Occipital lobe (tissue), 2 donors: ENCODE results near the gene GPR78. TPM values are rescaled to one million over a fixed set of nuclear protein-coding genes. Genes with fewer than 3 reads are reported as not detected.

Experiments used
- DNase-seq: peaks from one replicate; lab custom pipeline; 2025; lab: John Stamatoyannopoulos, UW
- total RNA-seq: library from RNA; depleted of rRNA; stranded (reverse); fragments of >200 nt; gene quantifications from one replicate; pipeline ENCODE4 v1.2.3, GENCODE V29; 2014

Gene GPR78
- total RNA-seq, 1 donor from 2014 or later: not detected

DNA sequence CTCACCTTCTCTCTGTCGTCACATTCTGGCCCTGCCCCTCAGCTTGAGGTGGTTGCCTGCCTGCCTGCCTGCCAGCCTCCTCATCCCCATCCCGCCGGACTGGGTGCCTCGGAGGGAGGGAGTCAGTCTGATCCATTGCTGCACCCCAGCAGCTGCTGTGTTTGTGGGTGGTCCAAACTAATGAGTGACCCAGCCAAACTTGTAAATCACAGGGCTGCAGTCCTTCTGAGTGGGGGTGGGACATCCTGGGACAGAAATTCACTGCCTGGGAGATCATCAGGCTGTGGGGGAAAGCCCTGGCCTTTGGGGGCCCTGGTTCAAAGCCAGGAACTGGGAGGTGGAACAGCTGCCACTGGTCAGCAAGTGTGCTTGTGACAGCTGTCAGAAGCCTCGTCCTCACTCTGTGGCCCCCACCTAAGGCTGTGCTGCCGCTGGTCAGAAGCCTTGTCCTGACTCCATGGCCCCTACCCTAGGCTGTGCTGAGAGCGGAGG is 5.6 kb downstream of the GPR78 start:
- DNase-seq: no peak

DNA sequence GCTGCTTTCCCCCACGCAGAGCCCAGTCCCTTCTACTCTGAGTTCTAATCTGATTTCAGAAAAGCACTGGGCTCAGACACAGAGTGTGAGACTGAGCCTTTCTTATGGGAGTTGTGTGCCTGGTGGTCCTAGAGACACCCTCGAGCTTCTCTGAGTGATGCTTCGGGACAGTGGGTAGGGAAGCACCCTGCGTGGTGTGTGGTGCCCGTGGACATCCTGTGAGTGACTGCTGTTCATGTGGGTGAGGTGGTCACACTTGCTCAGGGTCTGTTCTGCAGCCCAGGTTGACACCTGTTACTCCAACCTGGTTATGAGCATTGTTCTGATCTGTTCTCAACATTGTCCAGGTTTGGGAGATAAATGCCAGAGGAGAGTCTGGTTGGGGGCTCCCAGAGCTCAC is 6.1 kb downstream of the GPR78 start:
- DNase-seq: no peak

DNA sequence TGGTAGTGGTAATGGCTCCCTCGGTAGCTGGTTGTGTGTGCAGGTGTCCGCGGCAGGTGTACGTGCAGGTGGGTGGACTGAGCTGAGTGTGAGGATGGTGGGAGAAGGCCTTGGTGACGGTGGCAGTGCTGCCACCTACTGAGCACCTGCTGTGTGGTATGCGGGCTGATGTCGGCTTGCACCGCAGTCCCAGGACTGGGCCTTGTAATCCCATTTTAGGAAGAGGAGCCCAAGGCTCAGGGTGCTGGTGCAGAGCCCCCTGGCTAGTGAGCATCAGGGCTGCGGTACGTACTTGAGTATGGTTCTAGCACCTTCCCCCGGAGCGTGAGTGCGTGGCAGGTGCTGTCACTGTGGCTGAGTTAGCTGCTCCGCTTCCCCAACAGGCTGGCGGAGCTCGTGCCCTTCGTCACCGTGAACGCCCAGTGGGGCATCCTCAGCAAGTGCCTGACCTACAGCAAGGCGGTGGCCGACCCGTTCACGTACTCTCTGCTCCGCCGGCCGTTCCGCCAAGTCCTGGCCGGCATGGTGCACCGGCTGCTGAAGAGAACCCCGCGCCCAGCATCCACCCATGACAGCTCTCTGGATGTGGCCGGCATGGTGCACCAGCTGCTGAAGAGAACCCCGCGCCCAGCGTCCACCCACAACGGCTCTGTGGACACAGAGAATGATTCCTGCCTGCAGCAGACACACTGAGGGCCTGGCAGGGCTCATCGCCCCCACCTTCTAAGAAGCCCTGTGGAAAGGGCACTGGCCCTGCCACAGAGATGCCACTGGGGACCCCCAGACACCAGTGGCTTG is 6.7 kb downstream of the GPR78 start:
- DNase-seq: no peak

DNA sequence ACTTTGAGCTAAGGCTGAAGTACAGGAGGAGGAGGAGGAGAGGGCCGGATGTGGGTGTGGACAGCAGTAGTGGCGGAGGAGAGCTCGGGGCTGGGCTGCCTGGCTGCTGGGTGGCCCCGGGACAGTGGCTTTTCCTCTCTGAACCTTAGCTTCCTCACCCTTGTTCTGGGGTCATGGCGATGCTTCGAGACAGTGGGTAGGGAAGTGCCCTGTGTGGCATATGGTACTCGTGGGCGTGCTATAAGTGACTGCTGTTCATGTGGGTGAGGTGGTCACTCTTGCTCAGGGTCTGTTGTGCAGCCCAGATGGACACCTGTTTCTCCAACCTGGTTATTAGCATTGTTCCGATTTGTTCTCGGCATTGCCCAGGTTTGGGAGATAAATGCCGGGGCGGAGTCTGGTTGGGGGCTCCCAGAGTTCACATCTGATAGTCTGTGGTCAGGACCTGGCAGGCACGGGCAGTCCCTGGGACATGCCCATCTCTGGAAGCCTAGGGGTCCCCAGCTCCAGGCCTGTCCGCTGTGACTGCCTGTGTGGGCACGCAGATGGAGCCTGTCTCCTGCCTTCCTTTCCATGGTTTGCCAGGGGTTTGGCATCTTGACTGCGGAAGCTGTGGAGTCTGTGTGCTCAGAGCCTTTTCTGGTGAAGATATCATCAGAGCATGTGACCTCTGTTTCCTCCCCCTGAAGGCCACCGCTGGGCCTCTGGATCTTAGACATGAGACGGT is 7.4 kb downstream of the GPR78 start:
- no peak for DNase-seq

DNA sequence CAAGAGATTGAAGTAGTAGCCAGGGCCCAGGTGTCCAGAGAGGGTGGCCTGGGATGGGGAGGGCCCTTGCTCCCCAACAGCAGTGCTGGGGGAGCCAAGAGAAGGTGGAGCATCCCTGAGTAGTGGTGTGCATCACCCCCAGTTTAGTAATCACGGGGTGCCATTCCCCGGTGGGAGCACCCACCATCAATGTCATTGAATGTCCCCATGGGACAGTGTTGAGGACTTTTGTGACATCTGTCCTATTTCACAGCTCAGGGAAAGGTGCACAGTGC is 7.9 kb downstream of the GPR78 start:
- no peak for DNase-seq

DNA sequence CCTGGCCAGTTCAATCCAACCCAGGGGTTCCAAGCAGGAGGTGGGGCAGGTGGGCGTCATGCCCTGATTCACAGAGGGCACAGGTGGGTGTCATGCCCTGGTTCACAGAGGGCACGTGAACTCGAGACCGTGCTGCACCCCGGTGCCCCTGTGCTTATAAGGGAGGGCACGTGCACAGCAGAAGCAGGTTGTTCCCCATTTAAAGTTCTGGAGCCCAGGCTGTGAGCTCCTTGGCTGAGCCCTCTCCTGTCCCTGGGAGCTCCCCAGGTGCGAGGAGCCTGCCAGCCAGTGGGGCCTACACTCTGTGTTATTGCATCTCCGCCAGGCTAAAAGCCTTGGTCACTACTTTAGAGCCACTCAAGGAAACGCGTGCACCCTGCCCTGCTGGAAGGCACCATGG is 9.1 kb downstream of the GPR78 start:
- no peak for DNase-seq

DNA sequence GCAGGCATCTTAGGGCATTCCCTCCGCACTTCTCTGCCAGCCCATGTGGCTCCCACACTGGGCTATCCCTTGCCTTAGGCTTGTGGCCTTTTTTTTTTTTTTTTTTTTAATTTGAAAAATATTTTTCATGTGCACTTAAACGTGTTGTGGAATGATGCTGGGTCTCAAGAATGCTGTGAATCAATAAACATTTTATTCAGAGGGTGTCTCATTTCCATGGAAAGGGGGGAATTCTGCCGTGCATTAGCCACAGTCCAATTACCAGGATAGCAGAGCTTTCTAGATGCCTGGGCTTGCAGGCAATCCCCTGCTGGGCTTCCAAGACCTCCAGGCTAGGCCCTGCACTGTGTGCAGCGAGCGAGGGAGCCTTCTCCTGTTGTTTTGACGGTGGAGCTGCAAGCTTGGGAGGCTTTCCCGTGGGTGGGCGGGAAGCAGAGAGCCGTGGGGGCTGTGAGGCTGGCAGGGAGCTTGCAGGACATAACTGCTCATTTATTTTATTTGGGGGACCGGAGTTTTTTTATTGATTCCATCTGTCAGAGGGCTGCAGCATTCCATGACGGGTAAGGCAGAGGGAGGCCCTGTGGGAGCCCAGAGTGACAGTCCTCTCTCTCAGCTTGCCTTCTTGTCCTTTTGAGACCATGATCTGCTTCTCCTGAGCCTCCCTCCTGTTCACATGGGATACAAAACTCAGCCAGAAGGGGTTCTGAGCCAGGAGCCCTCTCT is 9.8 kb downstream of the GPR78 start:
- peak; percentile 15 for DNase-seq

DNA sequence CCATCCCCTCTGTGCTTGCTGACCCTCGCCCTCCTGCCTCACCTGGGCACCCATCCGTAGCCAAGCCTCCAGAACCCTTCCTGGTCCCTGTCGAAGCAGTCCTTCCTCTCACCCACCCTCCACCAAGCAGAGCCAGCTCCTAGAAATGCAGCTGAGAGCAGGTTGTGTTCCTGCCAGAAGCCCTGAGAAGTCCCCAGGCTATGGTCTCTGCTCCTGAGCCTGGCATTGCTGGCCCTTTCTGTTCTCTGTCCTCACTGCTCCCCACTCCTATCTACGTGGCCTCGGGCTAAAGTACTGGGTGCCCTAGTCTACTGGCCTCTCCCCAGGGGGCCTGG is 10.3 kb downstream of the GPR78 start:
- no peak for DNase-seq

DNA sequence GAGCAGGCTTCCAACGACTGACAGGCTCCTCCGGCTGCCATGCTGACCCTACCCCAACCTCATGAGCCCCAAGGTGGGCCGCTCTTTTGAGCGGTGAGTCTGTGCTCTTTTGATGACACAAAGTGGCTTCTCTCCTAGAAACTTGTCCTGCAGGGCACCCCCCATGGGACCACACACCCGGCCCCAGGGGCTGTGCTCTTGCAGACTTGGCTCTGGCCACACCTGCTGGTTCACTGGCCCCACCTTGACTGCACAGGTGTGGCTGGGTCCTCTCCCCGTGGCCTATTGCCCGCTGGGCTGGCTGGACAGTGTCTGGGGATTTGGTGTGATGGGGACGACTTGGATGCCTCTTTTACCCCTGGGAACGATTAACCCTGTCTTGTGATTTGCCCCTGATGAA is 10.9 kb downstream of the GPR78 start:
- DNase-seq: no peak

DNA sequence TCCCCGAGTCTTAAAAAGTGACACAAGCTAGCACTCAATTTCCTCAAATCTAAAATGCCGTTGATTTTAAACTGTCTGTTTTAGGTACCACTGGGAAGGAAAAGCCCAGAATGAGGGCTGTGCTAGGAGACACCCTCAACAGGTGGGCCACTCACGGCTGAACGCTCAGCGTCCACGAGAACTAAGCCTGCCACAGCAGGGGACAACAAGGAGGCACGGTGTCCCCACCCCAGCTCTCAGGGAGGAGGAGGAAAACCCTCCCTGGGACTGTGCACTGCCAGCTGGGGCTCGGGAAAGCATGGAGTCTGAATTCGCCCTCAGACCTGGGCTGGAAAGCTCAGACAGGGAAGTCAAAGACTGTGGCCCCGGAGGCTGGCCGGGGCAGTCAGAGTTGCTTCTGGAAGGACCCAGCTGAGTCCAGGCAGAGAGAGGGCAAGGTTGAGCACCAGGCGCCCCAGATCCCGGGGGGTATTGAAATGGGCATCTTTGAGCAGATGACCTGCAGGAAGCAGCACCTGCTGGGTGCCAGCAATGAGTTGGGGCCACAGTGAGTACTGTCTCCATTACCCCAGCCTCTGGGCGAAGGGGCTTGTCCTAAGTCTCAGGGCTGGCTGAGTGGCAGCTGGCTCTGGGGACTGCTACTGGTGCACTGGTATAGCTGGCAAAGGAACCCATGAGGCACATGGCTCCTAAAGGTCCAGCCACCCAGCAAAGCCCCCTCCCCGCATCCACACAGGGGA is 11.6 kb downstream of the GPR78 start:
- no peak for DNase-seq

DNA sequence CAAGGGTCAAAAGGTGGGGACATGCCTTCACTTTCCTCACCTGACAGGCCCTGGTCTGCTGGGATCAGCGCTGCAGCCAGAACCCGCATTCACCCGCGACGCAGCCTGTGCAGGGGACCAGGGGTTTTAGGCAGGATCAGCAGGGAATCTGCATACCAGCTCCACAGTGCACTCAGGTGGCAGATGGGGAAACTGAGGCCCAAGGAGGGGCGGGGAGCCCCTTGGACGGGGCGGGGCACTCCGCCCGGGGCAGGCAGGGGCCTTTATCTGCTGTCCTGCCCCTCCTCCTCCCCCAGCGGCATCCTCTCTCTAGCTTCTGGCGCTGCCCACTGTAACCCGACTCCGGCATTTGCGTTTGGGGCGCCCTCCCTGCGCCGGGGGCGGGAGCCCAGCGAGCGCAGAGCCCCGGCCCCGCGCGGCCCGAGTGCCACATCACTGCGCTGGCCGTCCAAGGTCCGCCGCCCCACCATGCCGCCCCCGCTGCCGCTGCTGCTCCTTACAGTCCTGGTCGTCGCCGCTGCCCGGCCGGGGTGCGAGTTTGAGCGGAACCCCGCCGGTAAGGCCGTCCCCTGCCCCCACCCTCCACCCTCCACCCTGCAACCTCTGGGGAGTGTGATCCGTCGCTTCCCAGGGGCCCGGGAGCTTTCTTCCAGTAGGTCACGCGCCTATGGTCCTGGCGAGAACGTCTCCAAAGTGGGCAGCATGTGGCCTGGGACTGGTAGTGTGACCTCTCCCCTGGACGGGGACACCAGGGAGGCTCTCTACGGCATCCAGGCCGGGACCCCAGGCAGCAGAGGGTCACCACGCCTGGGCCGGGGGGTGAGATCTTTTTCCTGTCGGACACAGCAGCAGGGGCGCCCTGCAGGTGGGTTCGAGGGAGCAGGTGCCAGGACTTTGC is 12.4 kb downstream of the GPR78 start, which contains the start of gene CPZ:
CPZ (plus strand) TSS at position 400 of the 898 bp plus-strand sequence; CDS start at position 469, 69 bp downstream.
- DNase-seq: no peak

DNA sequence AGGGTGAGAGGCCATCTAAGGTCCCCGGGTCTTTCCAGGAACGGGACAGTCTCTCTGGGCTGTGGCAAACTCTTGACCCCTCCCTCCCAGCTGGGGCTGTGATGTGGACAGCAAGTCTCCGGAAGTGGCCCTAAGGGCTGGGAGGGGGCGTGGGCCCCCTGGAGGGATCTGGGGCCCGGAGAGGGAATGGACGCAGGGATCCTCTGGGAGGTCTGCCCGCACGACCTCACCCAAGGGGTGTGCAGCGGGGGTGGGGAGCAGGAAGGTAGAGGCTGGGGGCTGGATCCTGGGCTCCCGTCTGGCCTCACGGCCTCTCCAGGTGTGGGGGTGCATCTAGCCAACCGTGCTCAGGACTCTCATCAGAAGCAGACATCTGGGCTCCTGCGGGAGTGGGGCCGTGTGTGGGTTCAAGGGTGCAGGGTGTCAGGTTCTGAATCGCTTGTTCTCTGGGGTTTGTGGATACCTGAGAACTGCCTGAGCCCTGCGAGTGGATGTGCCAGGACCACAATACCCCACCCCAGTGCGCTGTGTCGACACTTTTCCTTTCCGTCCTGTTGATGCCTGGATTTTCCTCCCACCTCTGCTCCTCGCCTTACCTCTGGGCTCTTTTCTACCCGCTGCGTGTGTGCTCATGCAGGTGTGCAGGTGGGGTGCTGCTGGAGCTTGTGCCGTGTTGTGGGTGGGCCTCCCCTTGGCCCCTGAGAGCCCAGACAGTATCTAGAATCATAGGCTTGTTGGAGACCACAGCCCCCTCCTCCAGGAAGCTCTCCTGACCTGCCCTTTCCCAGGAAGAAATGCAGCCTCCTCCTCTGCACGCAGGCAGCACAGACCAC is 13.3 kb downstream of the GPR78 start:
- DNase-seq: no peak

DNA sequence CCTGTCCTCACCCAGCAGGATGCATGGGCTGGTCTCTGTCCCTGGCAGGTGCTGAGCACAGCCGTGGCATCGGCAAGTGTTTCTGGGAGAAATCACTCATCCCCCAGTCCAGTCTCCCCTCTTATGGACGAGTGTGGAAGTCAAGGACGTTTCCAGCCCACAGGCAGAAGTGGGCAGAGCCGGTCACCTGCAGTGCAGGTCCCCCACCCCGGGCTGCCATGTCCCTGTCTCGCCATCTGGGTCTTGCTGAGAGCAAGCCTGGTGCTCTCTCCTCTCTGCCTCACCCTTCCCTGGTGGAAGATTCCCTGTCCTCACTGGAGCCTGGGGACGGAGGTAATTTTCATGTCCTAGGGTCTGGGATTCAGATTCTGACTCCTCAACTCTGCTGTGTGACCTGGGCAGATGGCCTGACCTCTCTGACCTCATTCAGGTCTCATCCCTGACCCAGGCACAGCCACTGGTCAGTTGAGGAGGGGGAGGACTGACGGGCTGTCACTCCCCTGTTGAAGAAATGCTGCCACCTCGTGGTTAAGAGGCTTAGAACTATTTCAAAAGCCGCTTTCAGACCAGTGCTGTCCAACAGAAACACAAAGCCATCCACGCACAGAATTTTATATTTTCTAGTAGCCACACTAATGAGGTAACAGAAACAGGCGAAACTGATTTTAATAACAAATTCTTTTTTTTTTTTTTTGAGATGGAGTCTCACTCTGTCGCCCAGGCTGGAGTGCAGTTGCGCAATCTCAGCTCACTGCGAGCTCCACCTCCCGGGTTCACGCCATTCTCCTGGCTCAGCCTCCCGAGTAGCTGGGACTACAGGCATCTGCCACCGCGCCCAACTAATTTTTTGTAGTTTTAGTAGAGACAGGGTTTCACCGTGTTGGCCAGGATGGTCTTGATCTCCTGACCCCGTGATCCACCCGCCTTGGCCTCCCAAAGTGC is 14.2 kb downstream of the GPR78 start:
- DNase-seq: peak; percentile 24

DNA sequence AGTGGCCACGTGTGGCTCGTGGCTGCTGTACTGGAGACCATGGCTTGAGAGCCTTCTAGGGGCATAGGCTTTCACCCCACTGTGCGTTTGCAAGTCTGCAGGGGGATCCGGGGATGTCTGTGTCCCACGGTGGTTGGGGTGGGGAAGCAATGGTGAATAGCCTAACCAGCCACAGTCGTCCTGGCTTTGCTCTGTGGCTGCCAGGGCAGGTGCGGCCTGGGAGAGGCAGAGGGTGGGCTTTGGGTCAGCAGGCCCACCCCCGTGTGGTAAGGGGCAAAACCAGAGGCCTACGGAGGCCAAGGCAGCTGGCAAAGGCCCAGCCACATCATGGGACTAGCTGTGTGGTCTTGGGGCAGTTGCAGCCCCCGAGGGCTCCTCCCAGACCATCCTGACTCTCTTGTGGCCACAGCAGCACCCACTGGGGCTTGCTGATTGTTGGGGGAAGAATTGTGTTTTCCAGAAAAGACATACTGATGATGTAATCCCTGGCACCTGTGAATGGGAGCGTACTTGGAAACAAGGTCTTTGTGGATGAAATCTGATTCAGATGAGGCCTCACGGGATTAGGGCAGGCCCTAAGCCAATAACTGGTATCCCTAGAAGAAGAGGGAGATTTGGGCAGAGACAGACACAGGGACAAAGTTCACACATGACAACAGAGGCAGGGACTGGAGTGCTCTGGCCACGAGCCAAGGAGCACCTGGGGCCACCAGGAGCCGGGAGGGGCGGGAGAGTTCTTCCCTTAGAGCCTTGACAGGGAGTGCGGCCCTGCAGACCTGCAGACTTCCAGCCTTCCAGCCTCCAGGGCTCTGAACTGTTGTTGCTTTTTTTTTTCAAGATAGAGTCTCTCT is 15.3 kb downstream of the GPR78 start:
- no peak for DNase-seq

DNA sequence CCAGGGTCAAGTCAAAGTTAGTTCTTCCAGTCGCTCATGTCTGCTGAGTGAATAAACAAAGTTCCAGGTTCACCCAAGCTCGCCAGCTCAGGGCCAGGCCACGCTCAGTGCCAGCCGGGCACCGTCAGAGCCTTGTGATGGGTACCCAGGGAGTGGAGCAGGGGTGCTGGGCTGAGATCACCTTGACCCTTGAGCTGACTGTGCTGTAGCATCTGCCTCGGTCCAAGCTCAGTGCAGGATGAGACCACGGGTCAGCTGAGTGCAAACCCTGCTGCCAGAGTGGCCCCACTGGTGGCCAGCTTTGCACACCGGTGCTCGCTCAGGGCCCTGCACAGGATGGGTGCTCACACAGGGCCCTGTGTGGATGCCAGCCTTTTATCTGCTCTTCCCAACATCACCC is 16.7 kb downstream of the GPR78 start:
- DNase-seq: no peak

DNA sequence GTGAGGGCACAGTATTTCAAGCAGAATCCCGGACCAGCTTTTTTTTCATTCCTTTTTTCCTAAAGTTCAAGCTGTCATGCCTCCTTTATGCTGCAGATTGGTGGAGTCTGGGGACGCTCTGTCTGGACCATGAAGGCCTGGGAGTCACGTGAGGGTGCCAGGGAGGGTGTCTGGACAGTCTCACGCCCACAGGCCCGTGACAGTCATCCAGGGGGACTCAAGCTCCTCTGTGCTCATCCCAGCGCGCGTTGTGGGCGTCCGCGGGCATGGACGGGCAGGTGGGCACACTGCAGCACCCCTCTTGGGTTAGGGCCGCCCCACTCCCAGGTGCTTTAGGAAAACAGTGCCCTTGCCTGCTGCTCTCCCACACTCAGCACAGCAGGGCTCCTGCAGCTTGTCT is 17.1 kb downstream of the GPR78 start:
- no peak for DNase-seq

DNA sequence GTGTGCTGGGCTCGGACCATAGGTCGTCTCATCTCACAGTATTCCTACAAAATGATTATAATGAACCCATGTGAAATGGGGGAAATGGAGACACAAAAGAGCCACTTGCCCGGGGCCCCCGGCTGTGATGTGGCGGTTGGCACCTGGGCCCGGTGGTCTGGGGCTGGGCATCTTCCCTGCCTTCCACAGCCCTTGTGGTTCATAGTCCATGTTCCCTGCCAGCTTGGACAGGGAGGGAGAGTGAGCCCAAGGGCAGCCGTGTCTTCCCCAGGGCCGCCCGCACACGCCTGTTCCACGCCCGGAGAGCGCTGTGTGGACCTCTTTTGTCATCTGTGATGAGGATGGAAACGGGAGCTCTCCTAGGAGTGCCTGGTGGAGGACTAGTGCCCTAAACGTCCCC is 17.6 kb downstream of the GPR78 start:
- no peak for DNase-seq
